Choroid plexus epithelial cell (primary cell): Measurements from ENCODE around the gene PGAP6.
"Not testable (repeated sequence)": the region's sequence is repeated elsewhere in the genome, so short reads cannot be mapped to it uniquely, and the experiment has no call there.

Experiments
- DNase-seq: peaks from one replicate; pipeline ENCODE4 v3.0.0-alpha.2; 2010; ENCODE audit warnings: low read depth
- H3K4me3 ChIP-seq: 2 replicates; pipeline ENCODE4 v1.5.1; 2011; ENCODE audit warnings: low read depth, mild to moderate bottlenecking, control low read depth, low read length, moderate library complexity
- TF ChIP-seq, protein P1 (sequence below): conservative IDR thresholded peaks from 2 replicates; pipeline ENCODE4 v1.5.1; 2011; ENCODE audit warnings: low read depth, mild to moderate bottlenecking, control low read depth, inconsistent platforms, low read length, moderate library complexity

Gene PGAP6

DNA sequence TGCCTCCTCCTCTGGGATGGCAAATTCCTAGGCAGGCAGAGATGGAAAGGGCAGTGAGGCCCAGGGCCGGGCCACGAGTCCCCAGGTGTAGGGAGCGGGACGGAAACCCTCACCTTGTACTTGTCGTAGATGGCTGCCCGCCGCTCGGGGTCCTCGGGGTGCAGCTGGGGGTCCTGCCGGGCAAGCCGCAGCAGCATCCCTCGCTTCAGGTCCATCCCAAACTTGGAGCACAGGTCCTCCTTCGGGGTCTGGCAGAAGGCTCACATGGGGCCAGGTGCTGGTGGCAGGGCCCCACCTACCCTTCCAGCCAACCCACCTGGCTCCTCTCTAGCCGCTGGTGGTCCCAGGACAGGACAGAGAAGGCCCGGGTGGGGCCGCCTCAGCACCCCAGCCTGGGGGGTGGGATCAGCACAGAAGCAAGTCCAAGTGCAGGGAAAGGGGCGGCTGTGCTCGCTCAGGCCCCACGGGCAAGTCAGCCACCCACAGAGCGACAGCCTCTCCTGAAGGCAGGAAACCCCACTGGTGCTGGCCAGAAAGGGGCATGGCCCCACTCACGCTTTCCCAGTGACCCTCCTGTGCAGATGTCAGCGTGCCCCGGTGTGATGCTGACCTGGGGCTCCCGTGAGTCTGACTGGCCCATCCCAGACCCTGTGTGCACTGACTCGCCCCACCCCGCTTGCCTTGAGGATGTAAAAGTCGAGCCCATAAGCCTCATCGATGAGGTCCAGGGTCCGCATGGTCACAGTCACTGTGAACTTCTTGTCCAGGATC is 13.2 kb downstream of the PGAP6 start:
- no peak for DNase-seq
- TF ChIP-seq, protein P1, sequence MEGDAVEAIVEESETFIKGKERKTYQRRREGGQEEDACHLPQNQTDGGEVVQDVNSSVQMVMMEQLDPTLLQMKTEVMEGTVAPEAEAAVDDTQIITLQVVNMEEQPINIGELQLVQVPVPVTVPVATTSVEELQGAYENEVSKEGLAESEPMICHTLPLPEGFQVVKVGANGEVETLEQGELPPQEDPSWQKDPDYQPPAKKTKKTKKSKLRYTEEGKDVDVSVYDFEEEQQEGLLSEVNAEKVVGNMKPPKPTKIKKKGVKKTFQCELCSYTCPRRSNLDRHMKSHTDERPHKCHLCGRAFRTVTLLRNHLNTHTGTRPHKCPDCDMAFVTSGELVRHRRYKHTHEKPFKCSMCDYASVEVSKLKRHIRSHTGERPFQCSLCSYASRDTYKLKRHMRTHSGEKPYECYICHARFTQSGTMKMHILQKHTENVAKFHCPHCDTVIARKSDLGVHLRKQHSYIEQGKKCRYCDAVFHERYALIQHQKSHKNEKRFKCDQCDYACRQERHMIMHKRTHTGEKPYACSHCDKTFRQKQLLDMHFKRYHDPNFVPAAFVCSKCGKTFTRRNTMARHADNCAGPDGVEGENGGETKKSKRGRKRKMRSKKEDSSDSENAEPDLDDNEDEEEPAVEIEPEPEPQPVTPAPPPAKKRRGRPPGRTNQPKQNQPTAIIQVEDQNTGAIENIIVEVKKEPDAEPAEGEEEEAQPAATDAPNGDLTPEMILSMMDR = no peak
- H3K4me3 ChIP-seq = no peak overlapping the region

DNA sequence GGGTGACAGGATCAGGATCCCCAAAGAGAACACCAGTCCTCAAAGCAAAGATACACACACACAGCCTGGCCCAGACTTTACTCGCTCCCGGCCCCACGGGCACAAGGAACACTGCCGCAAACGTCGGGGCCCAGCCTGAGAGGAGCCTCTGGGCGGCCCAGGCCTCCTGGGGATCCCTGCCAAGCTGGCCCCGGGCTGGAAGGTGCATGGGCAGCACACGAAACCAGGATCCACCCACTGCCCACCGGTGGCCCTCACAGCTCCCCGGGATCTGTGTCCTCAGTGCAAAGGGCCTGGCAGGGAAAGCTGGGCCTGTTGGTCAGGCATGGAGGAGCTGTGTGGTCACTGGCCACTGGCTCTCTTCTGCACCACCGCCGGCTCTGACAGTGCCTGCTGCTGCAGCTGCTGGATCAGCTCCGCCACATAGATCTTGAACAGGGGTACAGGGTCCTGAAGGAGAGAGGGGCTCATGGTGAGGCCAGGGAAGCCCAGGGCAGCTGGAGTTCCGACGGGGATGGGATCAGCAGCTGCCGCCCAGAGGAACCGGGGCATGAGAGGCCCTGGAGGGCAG is 14.4 kb downstream of the PGAP6 start:
- no peak for DNase-seq
- no peak overlapping the region for H3K4me3 ChIP-seq
- TF ChIP-seq, protein P1 = no peak

DNA sequence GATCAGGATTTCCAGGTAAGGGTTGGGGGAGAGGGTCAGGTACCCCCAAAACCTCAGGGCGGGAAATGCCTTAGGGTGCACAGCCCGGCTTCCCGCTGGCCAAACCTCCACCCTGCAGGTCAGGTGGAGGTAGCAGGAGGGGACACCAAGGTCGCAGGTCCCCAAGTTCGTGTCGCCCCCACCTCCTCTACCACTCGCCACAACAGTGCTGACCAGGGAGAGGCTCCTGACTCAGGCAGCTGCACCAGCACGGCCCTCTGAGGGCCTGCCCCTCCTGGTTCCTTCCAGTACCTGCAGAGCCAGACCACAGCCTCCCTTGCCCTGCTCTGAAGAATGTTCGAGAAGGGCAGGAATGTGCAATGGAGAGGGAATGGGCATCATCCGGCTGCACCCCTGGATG is 15.3 kb downstream of the PGAP6 start:
- TF ChIP-seq, protein P1 = no peak
- DNase-seq = no peak
- H3K4me3 ChIP-seq = no peak overlapping the region

DNA sequence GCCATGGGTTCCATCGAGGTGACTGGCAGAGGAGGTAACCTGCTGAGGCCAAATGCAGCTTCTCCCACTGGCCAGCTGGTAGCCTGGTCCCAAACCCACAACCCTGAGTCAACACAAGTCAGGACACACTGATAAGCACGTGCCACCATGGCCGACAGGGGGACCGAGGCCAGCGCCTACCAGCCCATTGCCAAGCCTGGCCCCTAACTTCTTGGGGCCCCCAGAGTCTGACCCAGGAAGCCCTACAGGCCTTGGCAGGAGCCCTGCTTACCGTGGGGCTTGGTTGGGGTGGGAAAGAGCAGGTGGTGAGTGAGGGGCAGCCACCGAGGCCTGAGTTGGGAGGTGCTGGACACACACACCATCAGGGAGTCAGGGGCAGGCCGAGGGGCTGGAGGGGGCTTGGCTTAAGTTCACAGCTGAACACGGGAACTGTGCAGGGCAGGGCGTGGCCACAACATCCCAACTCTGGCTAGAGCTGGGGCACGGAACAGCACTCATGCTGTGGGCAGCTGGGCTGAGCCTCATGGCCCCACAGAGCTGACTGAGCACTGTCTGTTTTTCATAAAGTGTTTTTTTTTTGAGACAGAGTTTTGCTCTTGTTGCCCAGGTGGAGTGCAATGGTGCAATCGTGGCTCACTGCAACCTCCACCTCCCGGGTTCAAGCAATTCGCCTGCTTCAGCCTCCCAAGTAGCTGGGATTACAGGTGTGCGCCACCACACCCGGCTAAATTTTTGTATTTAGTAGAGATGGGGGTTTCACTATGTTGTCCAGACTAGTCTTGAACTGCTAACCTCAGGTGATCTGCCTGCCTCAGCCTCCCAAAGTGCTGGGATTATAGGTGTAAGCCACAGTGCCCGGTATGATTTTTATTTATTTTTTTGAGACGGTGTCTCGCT is 16.9 kb downstream of the PGAP6 start:
- TF ChIP-seq, protein P1 = no peak
- DNase-seq = no peak
- no peak overlapping the region for H3K4me3 ChIP-seq

DNA sequence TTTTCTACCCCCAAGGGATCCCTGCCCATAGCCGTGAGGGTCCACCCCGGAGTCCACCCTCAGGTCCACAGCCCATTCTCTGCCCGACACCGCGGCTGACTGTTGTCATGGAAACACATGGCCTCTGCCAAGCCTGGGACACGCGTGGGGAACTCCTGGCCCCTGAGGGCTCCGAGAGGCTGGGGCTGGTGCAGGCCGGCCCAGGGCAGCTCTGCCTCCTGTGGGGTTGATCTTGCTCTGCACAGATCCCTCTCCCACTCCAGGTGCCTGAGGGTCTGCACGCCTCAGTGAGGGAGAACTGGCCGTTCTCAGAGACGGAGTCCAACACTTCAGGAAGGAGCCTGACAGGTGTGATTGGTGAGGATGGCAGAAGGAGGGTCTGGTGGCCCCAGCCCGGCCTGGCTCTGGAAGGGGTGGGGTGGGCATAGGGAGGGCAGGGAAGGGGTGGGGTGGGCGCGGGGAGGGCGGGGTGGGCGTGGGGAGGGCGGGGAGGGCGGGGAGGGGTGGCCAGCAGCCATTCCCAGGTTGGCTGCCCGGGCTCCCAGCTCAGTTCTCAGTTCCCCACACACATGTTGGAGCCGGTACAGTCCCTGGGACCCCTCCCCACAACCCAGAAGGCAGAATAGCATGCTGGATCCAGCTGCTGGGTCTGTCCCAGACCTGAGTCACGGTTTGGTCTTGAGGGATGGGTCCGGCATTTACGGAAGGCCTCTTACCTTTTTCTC is 17.9 kb downstream of the PGAP6 start:
- TF ChIP-seq, protein P1 = no peak
- no peak for DNase-seq
- no peak overlapping the region for H3K4me3 ChIP-seq

DNA sequence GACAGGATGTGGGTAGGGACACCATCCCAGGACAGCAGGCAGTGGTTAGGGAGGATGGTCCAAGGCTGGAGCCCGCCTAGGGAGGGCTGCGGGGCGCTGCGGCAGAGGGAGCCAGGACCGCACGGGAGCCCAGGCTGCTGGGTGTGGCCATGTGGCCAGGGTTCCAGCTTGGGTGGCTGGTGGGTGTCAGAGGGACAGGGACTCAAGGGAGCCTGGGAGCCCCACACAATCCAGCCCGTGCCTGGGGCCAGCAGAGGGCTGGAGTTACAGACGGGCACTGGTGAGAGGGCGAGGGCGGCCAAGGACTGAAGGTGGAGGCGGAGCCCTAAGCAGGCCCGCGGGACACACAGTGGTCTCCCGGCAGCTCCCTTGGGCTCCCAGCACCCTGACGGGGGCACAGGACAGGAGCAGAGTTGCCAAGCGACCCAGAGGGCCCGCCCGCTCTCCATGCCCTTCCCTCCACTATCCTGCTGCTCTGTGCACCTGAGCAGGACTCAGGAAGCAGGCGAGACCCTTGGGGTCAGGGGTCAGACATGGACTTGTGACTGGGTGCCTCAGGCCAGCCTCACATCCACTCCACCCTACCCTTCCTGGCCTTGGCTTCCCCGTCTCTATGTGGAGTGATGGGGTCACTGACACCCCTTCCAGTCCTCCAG is 18.5 kb downstream of the PGAP6 start:
- TF ChIP-seq, protein P1 = no peak
- no peak for DNase-seq
- H3K4me3 ChIP-seq = no peak overlapping the region

DNA sequence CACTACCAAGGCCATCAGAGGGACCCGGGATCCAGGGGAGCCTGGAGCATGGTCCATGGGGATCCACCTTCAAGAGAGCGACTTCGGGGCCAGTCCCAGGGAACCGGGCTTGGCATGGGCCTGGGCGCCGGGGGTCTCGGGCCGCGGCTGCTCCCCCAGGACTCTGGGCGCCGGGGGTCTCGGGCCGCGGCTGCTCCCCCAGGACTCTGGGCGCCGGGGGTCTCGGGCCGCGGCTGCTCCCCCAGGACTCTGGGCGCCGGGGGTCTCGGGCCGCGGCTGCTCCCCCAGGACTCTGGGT is 19.1 kb downstream of the PGAP6 start:
- not testable (repeated sequence) for DNase-seq, H3K4me3 ChIP-seq
